Activated T-helper 17 cell treated with anti-CD3 and anti-CD28 coated beads, Interleukin-2, amount 50 U/mL, for 72 hours (primary cell): ENCODE results near the gene TMPRSS9. TPM values are rescaled to one million over a fixed set of nuclear protein-coding genes. Genes with fewer than 3 reads are reported as not detected.

ENCODE experiments used
- ATAC-seq: fragments of 150-1000 bp; cut with Tn5 transposase; replicated peaks from 2 replicates; pipeline ENCODE4 v1.10.0; 2021; ENCODE audit warnings: mild to moderate bottlenecking, moderate library complexity
- H3K27ac Mint-ChIP-seq: one replicate; pipeline ENCODE4 v1.8.0; 2022; ENCODE audit warnings: mixed read lengths
- H3K27me3 Mint-ChIP-seq: one replicate; pipeline ENCODE4 v1.8.0; 2022; ENCODE audit warnings: mixed read lengths
- H3K36me3 Mint-ChIP-seq: one replicate; pipeline ENCODE4 v1.8.0; 2022; ENCODE audit warnings: low read depth, mild to moderate bottlenecking, mixed read lengths
- H3K4me1 Mint-ChIP-seq: one replicate; pipeline ENCODE4 v1.8.0; 2022; ENCODE audit warnings: mixed read lengths
- H3K4me3 Mint-ChIP-seq: one replicate; pipeline ENCODE4 v1.8.0; 2022; ENCODE audit warnings: mild to moderate bottlenecking, mixed read lengths
- H3K9me3 Mint-ChIP-seq: one replicate; pipeline ENCODE4 v1.8.0; 2022; ENCODE audit warnings: mixed read lengths
- total RNA-seq, 2 donors: library from RNA; stranded (reverse); gene quantifications; one replicate each; pipeline ENCODE4 v1.2.3, GENCODE V29; 2022

Gene TMPRSS9
- total RNA-seq, 2 donors from 2014 or later = not detected

DNA sequence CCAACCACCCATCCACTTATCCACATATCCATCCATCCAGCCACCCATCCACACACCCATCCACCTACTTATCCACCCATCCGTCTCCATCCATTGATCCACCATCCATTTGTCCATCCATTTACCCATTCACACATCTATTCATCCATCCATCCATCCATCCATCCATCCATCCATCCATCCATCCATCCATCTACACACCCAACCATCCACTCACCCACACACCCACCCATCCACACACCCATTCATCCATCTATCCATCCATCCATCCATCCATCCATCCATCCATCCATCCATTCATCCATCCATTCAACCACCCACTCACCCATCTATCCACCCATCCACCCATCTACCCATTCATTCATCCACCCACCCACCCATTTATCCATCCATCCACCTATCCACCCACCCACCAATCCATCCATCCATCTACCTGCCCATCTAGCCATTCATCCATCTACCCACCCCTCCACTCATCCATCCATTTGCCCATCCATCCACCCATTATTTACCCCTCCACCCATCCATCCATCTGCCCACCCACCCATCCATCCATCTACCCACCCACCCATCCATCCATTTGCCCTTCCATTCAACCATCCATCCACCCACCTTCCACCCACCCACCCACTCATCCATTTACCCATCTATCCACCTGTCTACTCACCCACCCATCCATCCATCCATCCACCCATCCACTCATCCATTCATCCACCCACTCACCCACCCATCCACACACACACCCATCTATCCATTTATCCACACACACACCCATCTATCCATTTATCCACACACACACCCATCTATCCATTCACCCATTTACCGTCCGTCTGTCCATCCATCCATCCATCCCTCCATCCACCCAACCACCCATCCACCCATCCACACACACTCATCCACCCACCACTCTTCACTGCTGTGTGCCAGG, 2.5 kb upstream of the TMPRSS9 start:
- no peaks in the 10 kb centered on the region for H3K9me3 Mint-ChIP-seq

DNA sequence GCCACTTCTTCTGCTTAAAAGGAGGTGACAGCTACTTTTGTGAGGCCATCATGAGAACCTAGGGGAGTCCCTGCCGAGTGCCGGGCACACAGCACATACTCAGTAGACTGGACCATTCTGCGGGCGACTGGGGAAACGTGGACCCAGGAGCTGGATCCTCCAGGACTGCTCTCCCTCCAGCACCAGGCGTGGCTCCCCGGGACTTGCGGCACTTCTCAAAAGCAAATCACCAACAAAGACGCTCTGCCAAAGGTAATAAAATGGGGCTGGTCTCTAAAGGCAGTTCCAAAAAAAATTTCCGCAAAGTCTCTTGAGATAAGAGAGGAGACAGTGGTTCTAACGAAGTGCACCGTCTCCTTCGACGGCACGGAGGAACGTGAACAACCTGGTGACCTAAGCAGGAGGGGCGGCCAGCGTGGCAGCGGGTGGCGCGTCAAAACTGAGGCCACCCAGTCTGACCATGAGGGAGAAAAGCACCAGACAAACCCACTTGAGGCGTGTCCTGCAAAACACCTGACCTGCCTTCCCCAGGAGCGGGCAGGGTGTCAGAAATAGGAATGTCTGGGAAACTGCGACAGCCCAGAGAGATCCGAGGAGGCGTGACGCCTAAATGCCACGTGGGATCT, 1.4 kb upstream of the TMPRSS9 start:
- Mint-ChIP-seq H3K4me3 (no peak overlapping the region), H3K4me1 (peaks cover 5% of the 10 kb centered on the region), H3K27me3 (peaks cover 5% of the 10 kb centered on the region), H3K9me3 (no peaks in the 10 kb centered on the region), H3K36me3 (no peaks in the 10 kb centered on the region), H3K27ac (no peak overlapping the region)
- no peak for ATAC-seq

More for the DNA sequence above, 2.5 kb upstream of the TMPRSS9 start:
- no peak overlapping the region for H3K4me3 Mint-ChIP-seq
- no peaks in the 10 kb centered on the region for H3K36me3 Mint-ChIP-seq
- H3K27me3 Mint-ChIP-seq = peaks cover 5% of the 10 kb centered on the region
- H3K4me1 Mint-ChIP-seq = peaks cover 5% of the 10 kb centered on the region
- ATAC-seq = no peak
- no peak overlapping the region for H3K27ac Mint-ChIP-seq

- H3K4me3 Mint-ChIP-seq = no peak overlapping the region
- no peaks in the 10 kb centered on the region for H3K9me3 Mint-ChIP-seq
- H3K27me3 Mint-ChIP-seq = peaks cover 10% of the 10 kb centered on the region
- ATAC-seq = no peak
- no peaks in the 10 kb centered on the region for H3K36me3 Mint-ChIP-seq
- peaks cover 5% of the 10 kb centered on the region for H3K4me1 Mint-ChIP-seq
- no peak overlapping the region for H3K27ac Mint-ChIP-seq
These were observed 768 bp downstream of the TMPRSS9 start for GRCh38 chr19:2360833-2361232.

GRCh38 chr19:2361246-2362045, 1.4 kb downstream of the TMPRSS9 start:
- no peak for ATAC-seq
- no peaks in the 10 kb centered on the region for H3K36me3 Mint-ChIP-seq
- H3K27me3 Mint-ChIP-seq = peaks cover 10% of the 10 kb centered on the region
- no peak overlapping the region for H3K27ac Mint-ChIP-seq
- peaks cover 5% of the 10 kb centered on the region for H3K4me1 Mint-ChIP-seq
- H3K9me3 Mint-ChIP-seq = no peaks in the 10 kb centered on the region
- H3K4me3 Mint-ChIP-seq = no peak overlapping the region

- H3K9me3 Mint-ChIP-seq = no peaks in the 10 kb centered on the region
- H3K27ac Mint-ChIP-seq = no peak overlapping the region
- no peak for ATAC-seq
- peaks cover 10% of the 10 kb centered on the region for H3K27me3 Mint-ChIP-seq
- no peak overlapping the region for H3K4me3 Mint-ChIP-seq
- no peaks in the 10 kb centered on the region for H3K4me1 Mint-ChIP-seq
- H3K36me3 Mint-ChIP-seq = no peaks in the 10 kb centered on the region
These were observed 2.2 kb downstream of the TMPRSS9 start for GRCh38 chr19:2362046-2362969.

GRCh38 chr19:2362970-2363300, 2.9 kb downstream of the TMPRSS9 start:
- H3K4me3 Mint-ChIP-seq = no peak overlapping the region
- H3K36me3 Mint-ChIP-seq = no peaks in the 10 kb centered on the region
- H3K4me1 Mint-ChIP-seq = no peaks in the 10 kb centered on the region
- H3K27ac Mint-ChIP-seq = no peak overlapping the region
- no peaks in the 10 kb centered on the region for H3K9me3 Mint-ChIP-seq
- ATAC-seq = no peak
- H3K27me3 Mint-ChIP-seq = peaks cover 10% of the 10 kb centered on the region

GRCh38 chr19:2363419-2363818, 3.4 kb downstream of the TMPRSS9 start:
- H3K36me3 Mint-ChIP-seq = no peaks in the 10 kb centered on the region
- H3K27ac Mint-ChIP-seq = no peak overlapping the region
- no peaks in the 10 kb centered on the region for H3K4me1 Mint-ChIP-seq
- H3K27me3 Mint-ChIP-seq = peaks cover 10% of the 10 kb centered on the region
- ATAC-seq = no peak
- H3K4me3 Mint-ChIP-seq = no peak overlapping the region
- no peaks in the 10 kb centered on the region for H3K9me3 Mint-ChIP-seq

DNA sequence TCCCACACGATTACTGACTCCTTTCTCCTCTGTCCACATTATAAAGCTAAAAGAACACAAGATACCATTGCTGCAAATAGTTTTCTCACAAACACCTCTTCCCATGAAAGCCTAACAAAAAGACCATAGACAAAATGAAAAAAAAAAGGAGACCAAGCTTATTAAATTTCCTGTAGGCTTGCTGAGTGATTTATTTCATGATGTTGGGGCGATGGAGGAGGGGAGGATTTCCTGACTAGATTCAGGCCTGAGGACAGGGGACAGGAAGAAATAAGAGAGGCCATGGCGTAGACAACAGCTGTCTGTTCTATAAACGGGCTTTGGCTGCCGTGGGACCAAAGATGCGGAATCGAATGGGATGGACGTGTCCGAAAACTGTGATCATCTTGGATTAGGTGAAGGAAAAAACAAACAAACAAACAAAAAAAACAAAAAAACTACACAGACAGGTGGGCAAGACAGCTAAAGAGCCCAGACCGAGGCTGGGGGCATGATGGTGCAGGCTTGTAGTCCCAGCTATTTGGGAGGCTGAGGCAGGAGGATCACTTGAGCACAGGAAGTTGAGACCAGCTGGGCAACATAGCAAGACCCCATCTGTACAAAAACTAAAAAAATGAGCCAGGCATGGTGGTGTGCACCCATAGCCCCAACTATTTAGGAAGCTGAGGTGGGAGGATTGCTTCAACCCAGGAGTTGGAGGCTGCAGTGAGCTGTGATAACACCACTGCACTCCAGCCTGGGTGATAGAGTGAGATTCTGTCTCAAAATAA, 5.3 kb downstream of the TMPRSS9 start:
- Mint-ChIP-seq H3K4me3 (no peak overlapping the region), H3K4me1 (no peaks in the 10 kb centered on the region), H3K27ac (no peak overlapping the region), H3K36me3 (no peaks in the 10 kb centered on the region), H3K27me3 (peaks cover 9% of the 10 kb centered on the region), H3K9me3 (no peaks in the 10 kb centered on the region)
- ATAC-seq = no peak

GRCh38 chr19:2371656-2372055, 11.6 kb downstream of the TMPRSS9 start:
- Mint-ChIP-seq H3K27ac (no peak overlapping the region), H3K9me3 (no peaks in the 10 kb centered on the region), H3K4me3 (no peak overlapping the region), H3K27me3 (no peaks in the 10 kb centered on the region), H3K36me3 (no peaks in the 10 kb centered on the region), H3K4me1 (no peaks in the 10 kb centered on the region)
- peak; percentile 39 for ATAC-seq

- ATAC-seq = no peak
- H3K4me3 Mint-ChIP-seq = no peak overlapping the region
- H3K27ac Mint-ChIP-seq = no peak overlapping the region
- H3K36me3 Mint-ChIP-seq = no peaks in the 10 kb centered on the region
- no peaks in the 10 kb centered on the region for H3K9me3 Mint-ChIP-seq
- no peaks in the 10 kb centered on the region for H3K27me3 Mint-ChIP-seq
- H3K4me1 Mint-ChIP-seq = no peaks in the 10 kb centered on the region
These were observed 12.1 kb downstream of the TMPRSS9 start for GRCh38 chr19:2372076-2372612.

DNA sequence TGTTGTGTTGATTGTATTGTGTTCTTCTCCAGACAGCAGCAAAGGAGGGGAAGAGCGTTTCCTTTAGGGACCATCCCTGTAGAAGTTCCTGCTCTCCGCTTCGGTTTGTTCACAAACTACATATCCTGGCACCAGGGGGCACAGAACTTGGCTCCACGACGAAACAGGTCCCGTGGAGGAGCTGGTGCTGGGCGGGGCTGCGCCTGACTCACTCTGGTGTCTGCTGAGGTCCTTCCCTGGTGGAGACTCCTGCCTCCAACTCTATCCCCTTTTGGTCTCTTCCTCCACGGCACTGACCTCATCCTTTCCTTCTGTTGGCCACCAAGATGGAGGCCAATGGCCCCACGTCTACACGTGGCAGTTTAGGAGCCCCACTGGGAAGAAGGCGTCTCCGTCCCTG, 14.7 kb downstream of the TMPRSS9 start:
- Mint-ChIP-seq H3K4me3 (no peak overlapping the region), H3K27me3 (no peaks in the 10 kb centered on the region), H3K36me3 (no peaks in the 10 kb centered on the region), H3K9me3 (no peaks in the 10 kb centered on the region), H3K4me1 (no peaks in the 10 kb centered on the region), H3K27ac (no peak overlapping the region)
- ATAC-seq = no peak

DNA sequence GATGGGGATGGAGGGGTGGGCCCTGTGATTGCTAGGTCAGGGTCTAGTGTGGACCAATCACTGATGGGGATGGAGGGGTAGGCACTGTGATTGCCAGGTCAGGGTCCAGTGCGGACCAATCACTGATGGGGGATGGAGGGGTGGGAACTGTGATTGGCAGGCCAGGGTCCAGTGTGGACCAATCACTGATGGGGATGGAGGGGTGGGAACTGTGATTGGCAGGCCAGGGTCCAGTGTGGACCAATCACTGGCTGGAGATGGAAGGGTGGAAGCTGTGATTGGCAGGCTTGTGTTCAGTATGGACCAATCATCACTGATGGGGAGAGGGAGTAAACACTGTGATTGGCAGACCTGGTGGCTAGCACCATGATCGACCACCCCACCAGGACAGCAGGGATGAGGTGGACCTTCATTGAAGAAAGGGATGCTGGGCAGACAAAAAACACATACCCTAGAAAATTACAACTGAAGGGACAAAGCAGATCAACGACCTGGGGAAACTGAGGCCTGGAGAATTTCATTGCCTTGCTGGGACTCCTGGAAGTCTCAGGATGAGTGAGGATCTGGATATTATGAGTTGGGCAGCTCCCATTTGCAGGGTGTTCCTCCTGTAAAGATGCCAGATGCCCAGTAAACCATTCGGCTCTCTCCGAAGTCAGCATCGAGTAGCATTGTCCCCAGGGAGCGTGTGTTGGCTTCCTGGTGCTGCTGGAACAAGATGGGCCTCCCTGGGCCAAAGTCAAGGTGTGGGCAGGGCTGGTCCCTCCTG, 15.5 kb downstream of the TMPRSS9 start:
- no peaks in the 10 kb centered on the region for H3K36me3 Mint-ChIP-seq
- H3K9me3 Mint-ChIP-seq = no peaks in the 10 kb centered on the region
- no peak overlapping the region for H3K27ac Mint-ChIP-seq
- ATAC-seq = peak; percentile 89
- no peak overlapping the region for H3K4me3 Mint-ChIP-seq
- H3K4me1 Mint-ChIP-seq = no peaks in the 10 kb centered on the region
- H3K27me3 Mint-ChIP-seq = no peaks in the 10 kb centered on the region
